Sigmoid colon (tissue), 4 donors: ENCODE data around the gene GP1BA.

Experiments
- CTCF ChIP-seq, 4 experiments: fragments of 450-650 bp in 3 of 4; fragments of 200-600 bp in 1 of 4; IDR thresholded peaks; one replicate each; pipeline ENCODE4 v1.5.1; 2016 to 2019; ENCODE audit warnings: antibody characterized with exemption in 4 of 4, mild to moderate bottlenecking in 3 of 4, moderate library complexity in 2 of 4
- EP300 ChIP-seq, 4 donors: sonication (generic); formaldehyde crosslinking; IDR thresholded peaks; one replicate each; pipeline ENCODE4 v1.6.1; 2017; ENCODE audit warnings: antibody characterized with exemption in 4 of 4

GRCh38 chr17:4965311-4965986 lies 33.4 kb downstream of the GP1BA start:
- TF ChIP-seq EP300 (IDR thresholded peaks at IDR 0.05) (no peak), CTCF (IDR thresholded peaks at IDR 0.05) (no peak)
